HG03575 (cell line): ENCODE measurements around the gene RNF145.
"Not testable (repeated sequence)": the region's sequence is repeated elsewhere in the genome, so short reads cannot be mapped to it uniquely, and the experiment has no call there.

Experiments
- ATAC-seq: cut with Tn5 transposase; IDR thresholded peaks from one replicate; pipeline ENCODE4 v1.9.1; 2021; ENCODE audit not compliant: unreplicated experiment, insufficient number of reproducible peaks, low FRiP score; ENCODE audit errors: extremely low read depth

RNF145 gene

DNA sequence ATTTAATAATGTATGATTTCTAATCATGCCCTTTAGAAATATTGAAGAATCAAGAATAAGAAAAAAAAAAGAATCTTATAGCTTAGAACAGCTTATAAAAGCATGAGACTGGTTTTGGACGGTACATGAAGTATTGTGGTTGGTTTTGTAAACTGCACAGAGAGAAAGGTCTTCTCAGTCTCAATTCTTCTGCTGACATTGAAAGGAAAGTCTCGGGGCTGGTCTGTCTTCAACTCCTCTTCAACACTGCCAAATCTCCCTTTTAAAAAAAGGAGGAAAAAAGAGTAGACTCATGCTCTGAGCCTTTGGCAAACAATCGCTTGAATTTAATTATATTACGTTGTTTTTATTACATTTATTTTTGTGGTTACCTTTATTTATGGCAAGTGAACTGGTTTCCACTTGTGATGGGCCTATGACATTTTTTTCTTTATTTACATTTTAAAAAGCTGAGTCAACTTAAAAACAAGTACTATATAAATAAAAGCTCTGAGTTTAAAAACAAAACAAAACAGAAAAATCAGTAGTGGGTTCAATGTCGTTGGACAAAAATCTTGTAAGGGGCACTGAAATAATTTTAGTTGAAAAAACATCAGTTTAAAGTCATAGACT lies 76.8 kb downstream of the RNF145 start:
- ATAC-seq: no peak

DNA sequence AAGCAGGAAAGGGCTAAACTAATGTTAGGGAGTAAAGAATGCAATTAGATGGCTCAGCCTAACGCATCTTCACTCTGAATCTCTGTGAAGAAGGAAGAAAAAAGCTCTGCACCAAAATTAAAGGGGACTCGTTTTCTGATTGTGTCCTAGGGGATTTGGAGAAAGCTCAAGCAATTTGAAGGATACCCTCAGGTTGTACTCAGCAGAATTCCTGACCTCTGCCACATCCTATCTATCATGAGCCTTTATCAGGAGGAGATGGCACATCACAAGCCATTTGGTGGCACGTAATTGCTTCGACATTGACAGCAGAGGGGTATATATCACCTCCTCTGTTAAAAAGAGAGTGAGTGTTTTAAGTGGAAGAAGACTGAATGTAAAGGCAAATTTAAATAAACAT lies 77.4 kb downstream of the RNF145 start:
- no peak for ATAC-seq

DNA sequence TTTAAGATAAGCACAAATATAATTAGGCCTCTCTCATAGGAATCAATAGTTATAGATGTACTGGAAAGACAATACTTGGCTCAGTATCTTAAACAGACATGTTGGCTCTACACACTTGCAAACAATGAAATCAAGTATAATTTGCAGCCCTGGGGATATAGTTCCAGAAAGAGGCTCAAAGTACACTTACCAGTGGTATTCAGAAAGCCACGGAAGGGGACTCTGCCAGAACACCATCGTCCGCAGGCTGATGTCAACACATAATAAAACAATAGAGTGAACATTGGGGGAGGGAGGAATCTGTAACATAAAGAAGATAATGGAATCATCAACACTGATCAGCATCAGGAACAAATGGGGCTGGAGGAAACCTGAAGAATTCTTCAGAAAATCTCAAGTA lies 78.5 kb downstream of the RNF145 start:
- no peak for ATAC-seq

DNA sequence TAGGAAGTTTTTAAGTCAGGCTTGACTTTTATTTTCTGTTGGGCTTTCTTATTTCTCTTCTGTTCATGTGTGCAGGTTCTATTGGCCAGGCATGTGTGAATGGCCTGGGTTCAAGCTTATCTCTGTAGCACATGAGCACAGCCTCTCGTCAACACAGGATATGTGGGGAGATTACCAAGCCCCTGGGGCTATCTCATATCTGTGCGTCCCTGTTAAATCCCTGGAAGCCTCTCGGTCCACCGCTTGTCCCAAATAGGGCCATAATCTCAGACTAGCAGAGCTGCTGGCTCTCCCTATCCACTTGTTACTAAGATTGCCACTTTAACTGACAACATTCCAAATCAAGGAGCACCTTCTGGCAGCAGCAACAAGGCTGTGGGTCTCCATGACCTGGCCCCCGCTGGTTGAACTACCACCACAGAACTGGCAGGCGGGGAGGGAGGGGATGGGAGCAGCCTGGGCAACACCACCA lies 81.2 kb downstream of the RNF145 start:
- no peak for ATAC-seq

DNA sequence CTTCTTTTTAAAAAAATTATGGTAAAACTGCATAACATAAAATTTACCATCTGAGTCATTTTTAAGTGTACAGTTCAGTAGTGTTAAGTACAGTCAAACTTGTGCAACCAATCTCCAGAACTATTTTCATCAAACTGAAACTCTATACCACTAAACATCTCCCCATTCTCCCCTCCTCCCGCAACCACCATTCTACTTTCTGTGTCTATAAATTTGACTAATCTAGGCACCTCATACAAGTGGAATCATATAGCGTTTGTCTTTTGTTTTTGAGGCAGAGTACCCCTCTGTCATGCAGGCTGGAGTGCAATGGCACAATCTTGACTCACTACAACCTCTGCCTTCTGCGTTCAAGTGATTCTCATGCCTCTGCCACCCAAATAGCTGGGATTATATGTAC lies 85.7 kb downstream of the RNF145 start:
- ATAC-seq: no peak

DNA sequence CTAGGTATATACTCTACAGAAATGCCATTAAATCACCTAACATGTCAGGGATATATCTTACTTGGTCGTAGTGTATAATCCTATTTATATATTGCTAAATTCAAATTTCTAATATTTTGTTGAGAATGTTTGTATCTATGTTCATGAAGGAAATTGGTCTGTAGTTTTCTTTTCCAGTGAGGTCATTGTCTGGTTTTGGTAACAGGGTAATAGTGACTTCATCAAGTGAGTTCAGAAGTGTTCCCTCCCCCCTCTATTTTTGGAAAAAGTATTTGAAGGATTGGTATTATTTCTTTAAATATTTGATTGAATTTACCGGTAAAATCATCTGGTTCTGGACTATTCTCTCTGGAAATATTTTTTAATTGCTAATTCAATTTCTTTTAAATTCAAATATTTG lies 86.2 kb downstream of the RNF145 start:
- ATAC-seq: no peak

DNA sequence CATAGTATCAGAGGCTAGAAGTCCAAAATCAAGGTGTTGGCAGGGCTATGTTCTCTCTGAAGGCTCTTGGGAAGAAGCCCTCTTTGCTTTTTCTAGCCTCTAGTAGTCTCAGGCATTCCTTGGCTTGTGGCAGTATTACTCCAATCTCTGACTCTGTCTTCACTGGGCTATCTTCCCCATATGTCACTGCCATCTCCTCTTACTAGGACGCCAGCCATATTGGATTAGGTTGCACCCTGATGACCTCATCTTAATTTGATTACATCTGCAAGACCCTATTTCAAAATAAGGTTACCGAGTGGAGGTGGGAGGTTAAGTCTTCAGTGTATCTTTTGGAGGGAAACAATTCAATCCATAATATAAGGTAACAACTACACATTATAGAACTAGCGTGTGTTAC lies 88.3 kb downstream of the RNF145 start:
- no peak for ATAC-seq

DNA sequence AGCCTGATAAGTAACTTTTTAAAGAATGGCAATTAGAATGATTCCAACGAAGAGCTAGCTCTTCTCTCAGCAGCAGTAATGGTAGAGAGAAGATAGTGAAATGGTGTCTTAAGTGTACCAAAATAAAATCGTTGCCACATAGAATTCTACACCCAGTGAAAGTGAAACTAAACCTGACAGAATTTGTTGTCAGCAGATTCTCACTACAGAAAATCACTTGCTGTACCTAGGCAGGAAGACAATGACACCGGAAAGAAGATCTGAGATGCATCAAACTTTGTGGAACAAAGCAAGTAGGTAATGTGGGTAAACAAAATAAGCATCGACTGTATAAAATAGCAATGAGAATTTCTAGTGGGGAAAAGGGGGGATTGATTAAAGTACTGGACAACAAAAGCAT lies 88.9 kb downstream of the RNF145 start:
- ATAC-seq: no peak

DNA sequence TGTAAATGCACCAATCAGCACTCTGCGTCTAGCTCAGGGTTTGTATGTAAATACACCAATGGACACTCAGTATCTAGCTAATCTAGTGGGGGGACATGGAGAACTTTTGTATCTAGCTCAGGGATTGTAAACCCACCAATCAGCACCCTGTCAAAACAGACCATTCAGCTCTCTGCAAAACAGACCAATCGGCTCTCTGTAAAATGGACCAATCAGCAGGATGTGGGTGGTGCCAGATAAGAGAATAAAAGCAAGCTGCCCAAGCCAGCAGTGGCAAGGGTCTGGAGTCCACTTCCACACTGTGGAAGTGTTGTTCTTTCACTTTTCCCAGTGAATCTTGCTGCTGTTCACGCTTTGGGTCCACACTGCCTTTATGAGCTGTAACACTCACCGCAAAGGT lies 89.5 kb downstream of the RNF145 start:
- ATAC-seq: not testable (repeated sequence)

DNA sequence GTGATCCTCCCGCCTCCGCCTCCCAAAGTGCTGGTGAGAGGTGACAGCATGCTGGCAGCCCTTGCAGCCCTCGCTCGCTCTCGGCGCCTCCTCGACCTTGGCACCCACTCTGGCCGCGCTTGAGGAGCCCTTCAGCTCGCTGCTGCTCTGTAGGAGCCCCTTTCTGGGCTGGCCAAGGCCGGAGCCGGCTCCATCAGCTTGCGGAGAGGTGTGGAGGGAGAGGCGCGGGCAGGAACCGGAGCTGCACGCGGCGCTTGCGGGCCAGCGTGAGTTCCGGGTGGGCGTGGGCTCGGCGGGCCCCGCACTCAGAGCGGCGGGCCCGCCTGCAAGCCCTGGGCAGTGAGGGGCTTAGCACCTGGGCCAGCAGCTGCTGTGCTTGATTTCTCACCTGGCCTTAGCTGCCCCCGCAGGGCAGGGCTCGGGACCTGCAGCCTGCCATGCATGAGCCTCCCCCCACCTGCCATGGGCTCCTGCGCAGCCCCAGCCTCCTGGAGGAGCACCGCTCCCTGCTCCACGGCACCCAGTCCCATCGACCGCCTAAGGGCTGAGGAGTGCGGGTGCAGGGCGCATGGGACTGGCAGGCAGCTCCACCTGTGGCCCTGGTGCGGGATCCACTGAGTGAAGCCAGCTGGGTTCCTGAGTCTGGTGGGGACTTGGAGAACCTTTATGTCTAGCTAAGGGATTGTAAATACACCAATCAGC lies 90.2 kb downstream of the RNF145 start:
- not testable (repeated sequence) for ATAC-seq

DNA sequence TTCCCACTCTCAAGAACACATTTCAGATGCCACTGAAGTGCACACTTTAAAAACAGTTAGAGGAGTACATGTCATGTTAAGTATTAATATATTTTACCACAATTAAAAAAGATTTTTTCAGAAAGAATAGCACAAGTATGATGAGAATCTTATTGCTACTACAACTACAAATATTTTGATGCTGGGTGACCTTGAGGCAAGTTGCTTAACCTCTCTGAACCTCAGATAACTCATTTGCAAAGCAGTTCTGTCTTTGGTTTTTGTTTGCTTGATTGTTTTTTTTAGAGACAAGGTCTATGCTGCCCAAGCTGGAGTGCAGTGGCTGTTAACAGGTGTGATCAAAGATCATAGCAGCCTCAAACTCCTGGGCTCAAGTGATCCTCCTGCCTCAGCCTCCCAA lies 95.9 kb downstream of the RNF145 start:
- ATAC-seq: no peak

DNA sequence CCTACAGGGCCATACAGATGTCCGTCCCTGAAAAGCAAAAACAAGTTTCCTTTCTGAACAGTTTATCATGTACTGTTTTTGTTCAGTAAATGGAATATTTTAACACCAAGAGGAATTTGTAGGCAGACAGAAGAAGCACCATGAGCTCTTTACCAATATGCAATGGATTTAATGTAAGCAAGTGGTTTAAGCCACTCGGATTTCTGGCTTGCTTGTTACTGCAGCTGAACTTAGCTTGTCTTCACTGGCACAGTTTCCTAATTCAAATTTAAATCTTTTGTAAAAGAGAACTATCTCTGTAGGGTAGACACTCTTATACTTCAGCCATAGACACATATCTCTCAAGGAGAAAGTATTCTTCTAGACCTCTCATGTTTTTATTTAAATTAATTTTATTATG lies 96.9 kb downstream of the RNF145 start:
- no peak for ATAC-seq
